GM12891 (cell line): ENCODE data around the gene NEK5. TPM values are rescaled to one million over a fixed set of nuclear protein-coding genes. Genes with fewer than 3 reads are reported as not detected.
A peak's percentile ranks its signal among the peaks of the same experiment; 100 is the strongest.
"Not testable (repeated sequence)": the region's sequence is repeated elsewhere in the genome, so short reads cannot be mapped to it uniquely, and the experiment has no call there.

Source experiments
- DNase-seq: peaks from one replicate; pipeline ENCODE4 v3.0.0; 2011; ENCODE audit warnings: low spot score; ENCODE audit not compliant: insufficient read length
- FAIRE-seq: peaks from 2 replicates; lab custom pipeline; 2011; peaks lifted over from hg19 to GRCh38; lab: Jason Lieb, UNC
- PAX5 ChIP-seq: IDR thresholded peaks from 2 replicates; pipeline ENCODE4 v1.6.1; 2011; ENCODE audit warnings: low read length, moderate library complexity, mild to moderate bottlenecking; ENCODE audit not compliant: insufficient read depth, severe bottlenecking
- POLR2A ChIP-seq: IDR thresholded peaks from 2 replicates; pipeline ENCODE4 v1.6.1; 2011; ENCODE audit warnings: low read depth, low read length, control low read depth
- POLR2AphosphoS5 ChIP-seq: IDR thresholded peaks from 2 replicates; pipeline ENCODE4 v1.6.1; 2011; ENCODE audit warnings: low read depth, low read length, control low read depth
- POU2F2 ChIP-seq: IDR thresholded peaks from 2 replicates; pipeline ENCODE4 v1.6.1; 2011; ENCODE audit warnings: low read depth, mild to moderate bottlenecking, control low read depth, low read length, moderate library complexity
- SPI1 ChIP-seq: IDR thresholded peaks from 2 replicates; pipeline ENCODE4 v1.6.1; 2011; ENCODE audit warnings: low read depth, low read length, control low read depth
- TAF1 ChIP-seq: IDR thresholded peaks from 2 replicates; pipeline ENCODE4 v1.6.1; 2011; ENCODE audit warnings: low read depth, low read length, control low read depth
- polyA plus RNA-seq: library from polyadenylated mRNA; unstranded; fragments of >200 nt; gene quantifications from one replicate; pipeline ENCODE4 v1.2.1, GENCODE V29; 2012; ENCODE audit warnings: low read depth, missing spikeins, inconsistent platforms; ENCODE audit not compliant: missing spikeins

The NEK5 gene, protein sequence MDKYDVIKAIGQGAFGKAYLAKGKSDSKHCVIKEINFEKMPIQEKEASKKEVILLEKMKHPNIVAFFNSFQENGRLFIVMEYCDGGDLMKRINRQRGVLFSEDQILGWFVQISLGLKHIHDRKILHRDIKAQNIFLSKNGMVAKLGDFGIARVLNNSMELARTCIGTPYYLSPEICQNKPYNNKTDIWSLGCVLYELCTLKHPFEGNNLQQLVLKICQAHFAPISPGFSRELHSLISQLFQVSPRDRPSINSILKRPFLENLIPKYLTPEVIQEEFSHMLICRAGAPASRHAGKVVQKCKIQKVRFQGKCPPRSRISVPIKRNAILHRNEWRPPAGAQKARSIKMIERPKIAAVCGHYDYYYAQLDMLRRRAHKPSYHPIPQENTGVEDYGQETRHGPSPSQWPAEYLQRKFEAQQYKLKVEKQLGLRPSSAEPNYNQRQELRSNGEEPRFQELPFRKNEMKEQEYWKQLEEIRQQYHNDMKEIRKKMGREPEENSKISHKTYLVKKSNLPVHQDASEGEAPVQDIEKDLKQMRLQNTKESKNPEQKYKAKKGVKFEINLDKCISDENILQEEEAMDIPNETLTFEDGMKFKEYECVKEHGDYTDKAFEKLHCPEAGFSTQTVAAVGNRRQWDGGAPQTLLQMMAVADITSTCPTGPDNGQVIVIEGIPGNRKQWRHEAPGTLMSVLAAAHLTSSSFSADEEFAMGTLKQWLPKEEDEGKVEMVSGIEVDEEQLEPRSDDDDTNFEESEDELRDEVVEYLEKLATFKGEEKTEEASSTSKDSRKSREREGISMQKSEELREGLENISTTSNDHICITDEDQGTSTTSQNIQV
- polyA plus RNA-seq: 0.05 TPM

DNA sequence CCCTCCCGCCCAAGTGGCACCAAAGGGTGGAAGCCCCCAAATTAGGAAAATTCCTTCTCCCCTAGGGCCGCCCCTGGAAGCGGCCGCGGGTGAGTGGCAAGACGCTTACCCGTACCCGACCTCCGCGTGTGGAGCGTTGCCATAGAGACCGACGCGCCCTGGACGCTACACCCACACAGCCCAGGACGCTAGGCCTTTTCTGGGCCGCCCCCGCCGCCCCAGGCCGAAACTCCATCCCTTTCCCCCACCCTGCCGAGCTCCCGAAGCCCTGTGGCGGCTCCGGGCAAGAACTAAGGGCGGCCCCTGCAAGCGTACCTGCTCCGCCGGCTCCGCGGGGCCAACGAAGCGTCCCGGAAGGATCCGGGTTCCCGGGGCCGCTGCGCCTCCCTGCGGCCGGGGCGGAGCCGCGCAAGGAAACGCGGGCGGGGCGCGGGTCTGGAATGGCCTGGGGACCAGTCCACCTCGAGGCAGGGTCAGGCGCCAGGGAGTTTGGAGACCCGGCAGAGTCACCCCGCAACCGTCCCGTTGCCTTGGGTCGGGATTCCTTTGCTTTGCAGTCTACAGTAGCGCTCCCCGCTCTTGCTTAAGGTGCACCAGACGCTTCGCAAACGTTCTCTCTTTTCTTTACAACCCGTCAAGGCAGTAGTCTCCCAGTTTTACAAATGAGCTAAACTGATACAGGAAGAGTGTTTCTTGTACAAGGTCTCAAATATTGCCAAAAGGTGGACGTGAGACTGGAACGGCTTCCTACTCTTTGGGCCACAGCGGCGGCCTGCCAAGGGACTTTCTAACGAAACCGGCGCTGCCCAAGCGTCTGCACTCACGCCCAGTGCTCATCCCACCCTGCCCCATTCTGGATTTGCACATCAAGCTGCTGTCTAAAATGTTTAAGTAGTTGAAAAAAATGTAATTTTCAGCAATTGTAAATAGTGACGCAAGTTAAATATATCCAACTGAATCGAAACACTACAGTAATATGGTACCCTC is at the start of gene NEK5:
Gene NEK5, minus strand, starts transcription at position 360 of the 987 bp plus-strand sequence. CDS start 1,591 bp downstream, outside the sequence.
- TF ChIP-seq PAX5 (no peak), POLR2AphosphoS5 (no peak), SPI1 (no peak)
- peak; percentile 59 for DNase-seq
- FAIRE-seq: peak; percentile 60

DNA sequence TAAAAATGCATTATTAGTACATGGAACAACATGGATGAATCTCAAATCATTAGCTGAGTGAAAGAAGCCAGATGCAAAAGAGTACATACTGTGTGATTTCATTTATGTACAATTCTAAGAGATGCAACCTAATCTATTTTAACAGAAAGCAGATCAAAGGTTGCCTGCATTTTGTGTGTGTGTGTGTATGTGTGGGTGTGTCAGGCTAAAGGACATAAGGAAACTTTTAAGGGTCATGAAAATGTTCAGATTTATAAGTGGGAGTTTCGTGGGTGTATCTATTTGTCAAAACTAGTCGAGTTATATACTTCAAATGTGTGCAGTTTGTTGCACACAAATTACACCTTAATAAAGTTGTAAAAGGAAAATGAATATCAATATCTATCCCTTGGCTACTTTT is 48.4 kb upstream of the NEK5 start:
- no peak for DNase-seq
- TF ChIP-seq POLR2AphosphoS5 (no peak), PAX5 (no peak), SPI1 (no peak), POU2F2 (no peak), POLR2A (no peak), TAF1 (no peak)
- FAIRE-seq: no peak

DNA sequence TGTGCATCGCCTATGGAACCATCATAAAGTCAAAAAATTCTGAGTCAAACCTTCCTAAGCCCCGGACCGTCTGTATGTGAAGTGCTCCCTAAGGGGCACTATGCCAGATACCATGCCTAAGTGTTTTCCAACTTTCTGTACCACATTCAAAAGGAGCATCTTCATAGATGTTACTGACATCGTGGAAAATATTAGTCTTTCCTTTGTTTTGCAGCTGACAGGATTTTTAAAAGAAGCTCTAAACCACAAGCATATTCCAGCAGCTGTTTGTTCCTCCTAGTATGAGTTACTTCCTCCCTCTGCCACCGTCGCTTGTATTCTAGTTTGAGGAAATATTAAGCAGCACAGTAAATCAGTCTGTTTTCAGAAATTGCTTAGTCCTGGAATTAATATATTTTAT is 45.1 kb upstream of the NEK5 start:
- peak; percentile 33 for FAIRE-seq
- not testable (repeated sequence) for DNase-seq

DNA sequence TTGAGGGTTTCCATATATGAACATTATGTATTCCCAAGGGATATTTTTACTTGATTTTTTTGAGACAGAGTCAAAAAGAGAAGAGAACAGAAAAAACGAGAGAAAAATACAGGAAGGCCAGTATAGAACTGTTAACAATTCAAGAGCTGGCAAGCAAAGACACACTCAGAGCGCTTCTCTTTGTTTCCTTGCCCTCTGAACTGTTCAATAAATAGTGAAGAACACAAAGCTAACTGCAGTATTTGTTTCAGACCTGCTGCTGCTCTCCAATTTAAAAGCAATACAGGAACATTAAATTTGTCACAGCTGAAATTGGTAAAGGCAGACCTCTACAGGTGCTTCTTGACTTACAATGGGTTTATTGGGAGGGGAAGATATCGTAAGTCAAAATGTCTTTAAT is 44.5 kb upstream of the NEK5 start:
- FAIRE-seq (no peak), DNase-seq (no peak)
- TF ChIP-seq PAX5 (no peak), SPI1 (no peak), POLR2AphosphoS5 (no peak), TAF1 (no peak), POLR2A (no peak), POU2F2 (no peak)

DNA sequence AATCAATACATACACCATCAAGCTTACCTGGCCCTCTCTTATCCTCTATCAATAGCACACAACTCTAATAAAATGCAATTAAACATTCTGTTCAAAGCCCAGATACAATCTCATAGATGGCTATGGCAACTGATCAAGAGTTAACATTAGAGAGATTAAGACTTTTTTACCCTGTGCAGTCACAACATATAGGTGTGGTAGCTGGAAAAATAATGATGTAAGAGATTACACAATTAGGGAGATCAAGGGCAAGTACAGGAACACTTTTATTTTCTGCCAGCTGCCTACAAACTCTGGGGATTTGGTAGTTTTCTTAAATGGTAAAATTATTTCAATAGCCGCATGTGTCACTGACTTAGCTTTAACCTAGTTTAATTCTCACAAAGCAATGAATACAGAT is 42.8 kb upstream of the NEK5 start:
- peak; percentile 16 for FAIRE-seq
- not testable (repeated sequence) for DNase-seq

DNA sequence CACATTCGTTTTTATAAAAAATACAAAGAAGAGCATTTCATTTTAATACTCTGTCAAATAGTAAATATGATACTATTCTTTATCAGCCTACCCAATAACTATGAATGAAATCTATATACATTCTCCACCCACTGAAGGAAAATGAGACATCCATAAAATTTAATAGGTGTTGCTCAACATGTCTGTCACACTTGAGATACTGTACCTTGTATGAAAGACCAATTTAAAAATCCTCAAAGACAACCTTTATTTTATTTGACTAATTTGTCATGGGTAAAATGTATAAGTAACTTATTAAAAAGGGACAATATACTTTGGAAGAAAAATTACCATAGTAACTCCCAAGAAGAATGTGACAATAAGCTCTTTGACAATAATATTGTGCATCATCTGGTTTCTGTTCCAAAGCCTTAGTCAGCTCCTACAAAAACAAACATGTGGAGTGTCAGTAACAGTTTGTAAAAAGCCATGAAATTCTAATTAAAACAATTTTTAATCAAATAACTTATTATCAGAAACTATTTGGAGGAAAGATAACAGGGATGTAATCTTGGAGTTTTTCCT is 42.0 kb upstream of the NEK5 start:
- not testable (repeated sequence) for FAIRE-seq, DNase-seq

DNA sequence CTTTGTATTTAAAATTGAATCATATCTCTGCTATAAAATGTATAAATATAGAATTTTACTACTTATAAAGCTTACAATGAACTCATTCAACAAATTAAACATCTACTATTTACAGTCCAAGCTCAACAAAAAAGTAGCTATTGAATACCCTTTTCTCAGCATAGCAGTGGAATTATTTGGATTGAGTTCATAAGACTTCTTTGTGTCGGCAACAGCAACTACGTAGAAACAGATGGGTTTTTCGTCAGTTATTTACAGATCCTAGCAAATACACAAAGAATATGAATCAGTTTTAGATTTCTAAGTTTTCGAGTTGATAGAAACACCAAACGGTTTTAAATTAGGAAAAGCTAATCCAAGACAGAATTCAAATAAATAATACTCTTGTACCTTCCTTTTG is 41.0 kb upstream of the NEK5 start:
- FAIRE-seq: no peak

DNA sequence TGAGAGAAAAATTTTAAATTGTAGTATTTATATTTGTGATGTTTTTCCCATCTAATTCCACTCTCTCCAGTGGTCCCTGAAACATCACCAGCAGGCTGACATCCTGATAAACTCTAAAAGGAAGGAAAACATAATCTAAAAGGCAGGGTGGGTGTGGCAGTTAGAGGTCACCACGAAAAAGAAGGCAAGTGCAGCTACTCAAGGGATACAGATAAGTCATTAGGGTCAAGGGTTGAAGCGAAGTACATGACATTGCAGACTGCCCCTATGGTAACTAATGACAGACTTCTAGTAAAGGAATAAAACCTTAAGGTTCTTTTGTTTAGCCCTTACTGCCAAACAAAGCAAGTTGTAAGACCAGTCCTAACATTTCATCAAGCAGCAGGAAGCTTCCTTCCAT is 36.5 kb upstream of the NEK5 start:
- TF ChIP-seq PAX5 (no peak), POLR2A (no peak), SPI1 (no peak), TAF1 (no peak), POU2F2 (no peak)
- FAIRE-seq (no peak), DNase-seq (no peak)

More for the DNA sequence above, 41.0 kb upstream of the NEK5 start:
- no peak for DNase-seq
- TF ChIP-seq PAX5: no peak
- no peak for TF ChIP-seq SPI1
- no peak for TF ChIP-seq TAF1
- no peak for TF ChIP-seq POU2F2
- TF ChIP-seq POLR2A: no peak
- no peak for TF ChIP-seq POLR2AphosphoS5

DNA sequence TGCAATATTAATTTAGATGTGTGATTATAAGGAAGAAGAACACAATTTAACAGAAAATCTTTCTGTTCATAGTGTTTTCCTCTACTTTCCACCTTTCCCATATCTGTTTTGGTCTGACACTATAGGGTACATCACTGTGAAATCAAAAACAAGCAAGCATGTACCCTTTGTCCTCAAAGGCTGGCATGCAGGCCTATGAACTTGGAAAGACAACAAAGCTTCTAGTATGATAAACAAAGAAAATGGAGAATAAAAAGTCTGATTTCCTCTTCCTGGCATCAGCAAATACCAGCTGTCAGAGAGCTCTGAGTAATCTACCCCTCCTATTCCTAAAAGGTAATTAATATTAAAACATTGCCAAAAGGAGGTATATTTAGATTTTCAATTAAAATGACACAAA is 36.1 kb upstream of the NEK5 start:
- FAIRE-seq (no peak), DNase-seq (no peak)
- TF ChIP-seq TAF1 (no peak), POLR2A (no peak), POLR2AphosphoS5 (no peak), SPI1 (no peak), PAX5 (no peak), POU2F2 (no peak)

DNA sequence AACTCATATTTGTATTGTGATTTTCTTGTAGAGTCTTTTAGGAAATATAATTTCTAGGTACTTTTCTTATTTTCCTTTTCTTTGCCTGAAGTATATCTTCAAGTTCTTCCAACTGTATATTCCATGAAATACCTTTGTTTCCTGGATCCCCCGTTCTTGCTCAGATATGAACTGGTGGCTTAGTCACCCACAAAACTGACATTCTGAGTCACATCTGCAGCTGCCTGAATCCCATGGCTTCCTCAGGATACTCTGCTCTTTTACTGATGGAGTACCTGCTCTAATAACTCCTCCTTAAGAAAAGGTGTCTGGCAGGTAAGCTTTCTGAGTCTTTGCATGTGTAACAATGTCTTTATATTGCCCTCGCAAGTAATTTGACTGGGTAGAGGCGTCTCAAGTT is 35.0 kb upstream of the NEK5 start:
- DNase-seq, FAIRE-seq: not testable (repeated sequence)
